ENCODE measurements around the gene ZBED2. TPM values are rescaled to one million over a fixed set of nuclear protein-coding genes. Genes with fewer than 3 reads are reported as not detected.

The ZBED2 gene
- total RNA-seq, 1 experiment from 2014 or later, result not detected

DNA sequence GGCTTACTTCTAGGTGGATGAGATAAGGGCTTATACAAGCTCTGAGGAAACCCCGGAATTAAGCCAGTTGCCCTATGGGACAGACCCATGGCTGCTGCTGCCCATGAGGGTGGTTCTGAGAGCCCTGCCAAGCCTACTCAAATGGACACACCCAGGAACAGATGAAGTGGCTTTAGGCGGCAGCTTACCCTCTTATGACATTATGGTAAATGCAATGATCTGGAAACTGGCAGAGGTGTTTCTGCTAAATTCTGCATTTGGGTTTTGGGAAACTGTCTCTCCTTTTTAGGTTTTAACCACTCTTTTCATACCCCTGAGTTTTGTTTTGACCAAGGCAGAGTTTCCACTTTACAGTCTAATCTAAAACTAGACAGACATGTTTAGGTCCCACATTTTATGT, 9.0 kb upstream of the ZBED2 start:
- DNase-seq (ENCODE audit: low spot score), result no peak

DNA sequence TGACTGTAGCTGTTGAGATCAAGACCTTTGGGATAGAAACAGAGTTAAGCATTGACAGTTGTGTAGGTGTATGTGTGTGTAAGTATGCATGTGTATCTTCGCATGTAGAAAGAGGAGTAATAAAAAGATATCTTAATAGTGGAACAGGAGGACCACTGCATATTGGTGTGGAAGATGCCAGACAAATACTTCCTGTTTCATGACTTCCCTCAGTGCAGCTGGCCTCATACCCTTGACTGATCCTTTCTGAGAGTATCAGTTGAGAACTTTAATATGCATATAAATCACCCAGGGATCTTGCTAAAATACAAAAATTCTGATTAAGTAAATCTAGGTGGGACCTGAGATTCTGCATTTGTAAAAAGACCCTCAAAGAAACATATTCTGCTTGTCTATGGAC, 8.5 kb upstream of the ZBED2 start:
- DNase-seq (ENCODE audit: low spot score), result no peak

DNA sequence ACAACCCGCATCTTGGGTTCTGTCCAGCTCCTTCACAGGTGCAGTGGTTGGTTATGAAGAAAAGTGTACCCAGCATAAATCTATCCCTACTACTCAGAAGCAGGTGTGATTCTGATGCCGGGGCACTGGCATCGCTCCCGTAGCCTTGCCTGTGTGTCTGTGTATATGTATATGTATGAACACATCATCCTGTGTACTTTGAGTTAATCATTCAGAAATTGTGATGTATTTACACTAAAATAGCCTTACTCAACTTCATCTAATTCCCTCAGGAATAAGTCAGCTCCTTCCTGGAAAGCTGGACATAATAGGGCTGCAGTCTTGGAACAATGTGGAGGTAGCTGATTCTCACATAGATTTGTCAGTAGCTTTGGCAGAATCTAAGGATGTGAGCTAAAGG, 6.7 kb upstream of the ZBED2 start:
- no peak for DNase-seq (ENCODE audit: low spot score)

DNA sequence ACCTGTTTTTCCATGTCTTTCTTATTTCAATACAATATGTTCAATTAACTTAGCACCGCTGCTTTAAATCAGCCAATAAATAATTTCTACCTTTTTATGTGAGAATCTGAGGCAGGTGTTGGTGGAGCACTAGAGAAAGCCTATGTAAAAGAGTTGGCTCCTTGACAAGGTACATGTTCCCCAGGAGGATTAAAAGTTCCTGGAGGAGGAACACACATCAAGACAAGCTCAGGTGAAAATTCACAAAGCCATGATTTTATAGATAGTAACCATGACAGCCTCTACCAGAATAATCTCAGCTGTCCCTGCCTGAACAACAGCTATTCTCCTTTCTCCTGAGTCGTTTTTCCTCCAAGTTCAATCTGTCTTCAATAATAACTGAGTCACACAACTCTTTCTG, 3.4 kb upstream of the ZBED2 start:
- no peak for DNase-seq (ENCODE audit: low spot score)

DNA sequence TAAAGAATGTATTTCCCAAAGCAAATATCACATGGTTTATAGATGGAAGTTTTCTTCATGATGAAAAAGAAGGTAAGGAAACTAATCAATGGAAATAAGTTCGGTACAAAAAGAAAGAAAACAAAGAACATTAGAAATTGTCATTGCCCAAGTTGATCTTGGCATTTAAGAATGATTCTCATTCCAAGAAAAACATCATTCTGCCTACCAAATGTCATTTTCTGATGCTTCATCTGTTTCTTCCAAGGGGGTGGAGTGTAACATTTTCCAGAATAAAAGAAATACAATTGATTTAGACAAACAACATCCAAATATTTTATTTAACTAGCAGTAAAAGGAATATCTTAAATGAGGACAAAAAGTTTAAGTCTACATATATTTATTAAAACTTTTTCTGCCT, 3.0 kb upstream of the ZBED2 start:
- no peak for DNase-seq (ENCODE audit: low spot score)

DNA sequence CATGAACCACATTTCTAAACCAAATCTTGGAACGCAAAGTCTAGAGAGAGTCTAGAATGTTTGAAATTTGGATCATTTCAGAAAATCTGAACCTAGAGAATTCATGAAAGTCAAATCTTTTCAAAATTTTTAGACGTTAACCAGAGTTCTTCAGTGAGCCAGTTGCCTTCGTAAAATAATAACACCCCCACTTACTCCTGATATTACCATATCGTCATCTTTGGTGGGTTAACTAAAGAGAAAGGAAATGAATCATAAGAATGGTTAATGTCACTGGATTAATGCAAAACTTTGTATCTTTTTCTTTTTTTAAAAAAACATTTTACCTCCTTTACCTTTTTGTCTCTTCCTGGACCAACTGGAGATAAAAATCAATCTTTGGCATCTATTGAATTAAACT, 1.2 kb upstream of the ZBED2 start:
- no peak for DNase-seq (ENCODE audit: low spot score)

DNA sequence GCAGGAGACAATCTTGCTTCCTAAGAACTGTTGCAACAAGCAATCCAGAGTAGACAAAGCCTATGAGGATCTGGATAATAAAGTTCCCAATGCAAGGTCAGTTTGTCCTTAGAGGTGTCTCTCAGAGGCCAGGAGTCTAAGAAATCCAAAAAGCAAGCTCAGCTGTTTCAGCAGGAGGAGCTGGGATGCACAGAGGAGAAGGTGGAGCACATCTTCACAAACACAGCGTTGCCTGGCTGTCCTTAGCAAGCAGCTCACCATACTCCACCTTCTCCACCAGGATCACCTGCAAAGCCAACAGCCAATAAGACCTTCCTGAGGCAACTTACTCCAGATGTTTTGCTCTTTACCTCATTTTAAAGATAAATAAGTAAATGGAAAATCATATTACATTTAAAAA, 365 bp downstream of the ZBED2 start:
- DNase-seq (ENCODE audit: low spot score), result no peak

DNA sequence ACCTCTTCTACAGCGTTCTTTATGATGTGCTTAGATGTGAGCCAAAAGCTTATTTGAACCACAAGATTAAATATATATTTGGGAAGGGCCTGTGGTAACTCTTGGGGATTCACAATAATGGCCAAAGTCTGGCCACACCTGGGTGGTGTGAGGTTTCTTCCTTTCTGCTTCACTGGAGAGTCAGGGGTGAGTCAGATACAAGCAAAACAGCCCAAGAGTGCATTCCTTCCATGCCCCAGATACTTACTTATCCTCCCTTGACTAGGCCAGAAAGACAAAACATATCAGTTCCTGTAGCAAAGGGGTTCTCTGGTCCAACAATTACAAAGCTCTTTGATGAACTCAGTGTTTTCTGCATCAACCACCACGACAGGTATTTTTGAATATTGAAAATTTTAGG, 941 bp downstream of the ZBED2 start:
- DNase-seq (ENCODE audit: low spot score), result no peak

DNA sequence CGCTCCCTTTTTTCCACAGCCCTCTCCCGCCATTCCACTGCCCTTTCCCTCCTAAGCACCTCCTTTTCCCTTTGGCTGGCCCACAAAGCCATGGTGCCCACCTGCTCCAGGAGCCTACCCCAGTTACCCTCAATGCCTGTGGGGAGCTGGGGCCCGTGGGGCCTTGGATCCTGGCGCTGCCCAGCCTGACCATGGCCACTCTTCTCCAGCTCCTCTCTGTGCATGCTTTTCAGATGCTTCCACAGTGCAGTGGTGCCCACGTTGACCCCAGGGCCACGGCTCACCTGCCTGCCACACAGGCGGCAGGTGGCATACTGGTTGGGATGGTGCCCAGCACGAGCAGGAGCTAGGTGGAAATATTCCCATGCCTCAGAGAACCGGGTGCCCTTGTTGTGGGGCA, 1.5 kb downstream of the ZBED2 start:
- no peak for DNase-seq (ENCODE audit: low spot score)

DNA sequence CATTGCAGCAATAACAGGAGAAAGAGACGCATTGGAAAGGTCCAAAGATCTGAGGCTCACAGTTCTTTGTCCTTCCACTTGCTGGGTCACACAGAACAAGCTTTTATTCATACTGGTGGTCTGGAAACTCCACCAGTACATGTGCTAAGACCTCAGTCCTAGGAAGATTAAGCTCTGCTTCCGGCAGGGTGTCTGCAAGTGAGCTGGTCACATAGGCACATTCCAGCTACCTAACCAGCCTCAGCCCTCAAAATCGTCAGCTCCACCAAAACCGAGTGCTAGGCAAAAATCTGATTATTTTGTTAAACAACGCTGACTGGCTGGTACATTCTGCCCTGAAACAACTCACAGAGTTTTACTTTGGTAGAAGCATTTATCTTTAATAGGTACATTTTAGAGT, 2.2 kb downstream of the ZBED2 start:
- no peak for DNase-seq (ENCODE audit: low spot score)

DNA sequence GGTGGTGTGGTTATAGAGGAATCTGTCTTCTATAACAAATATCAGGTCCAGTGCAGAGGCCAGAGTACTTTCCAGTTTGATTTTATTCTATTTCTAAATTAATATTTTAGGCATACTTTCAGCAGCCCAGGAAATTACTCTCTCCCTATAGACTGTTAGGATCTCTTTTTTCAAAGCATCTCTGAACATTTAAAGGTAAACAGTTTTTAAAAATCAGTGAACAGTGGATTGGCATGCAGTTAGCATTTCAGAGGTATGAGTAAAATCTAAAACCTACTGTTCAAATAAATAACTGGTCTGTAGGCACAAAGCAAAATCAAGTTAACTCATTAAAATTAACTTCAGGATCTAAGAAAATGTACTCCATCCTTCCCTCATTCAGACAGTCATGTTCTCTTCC, 3.0 kb downstream of the ZBED2 start:
- no peak for DNase-seq (ENCODE audit: low spot score)

DNA sequence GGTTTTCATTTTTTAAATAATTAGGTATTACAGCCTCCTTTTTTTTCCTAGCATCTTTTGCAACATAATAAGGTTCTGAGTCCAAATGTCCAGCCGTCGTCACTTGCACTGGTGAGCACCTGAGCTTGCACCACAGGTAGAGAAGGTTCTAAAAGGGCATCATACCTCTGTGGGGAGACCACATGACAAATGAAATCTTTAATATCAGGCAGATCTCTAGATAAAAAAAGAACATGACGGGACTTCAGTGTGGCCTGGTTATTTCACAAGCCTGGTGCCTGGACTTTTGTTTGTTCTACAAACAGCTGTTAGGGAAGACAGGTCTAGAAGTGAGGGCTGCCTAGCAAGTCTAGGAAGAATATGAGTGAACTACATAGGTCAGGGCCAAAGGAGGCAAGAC, 3.6 kb downstream of the ZBED2 start:
- DNase-seq (ENCODE audit: low spot score), result no peak

DNA sequence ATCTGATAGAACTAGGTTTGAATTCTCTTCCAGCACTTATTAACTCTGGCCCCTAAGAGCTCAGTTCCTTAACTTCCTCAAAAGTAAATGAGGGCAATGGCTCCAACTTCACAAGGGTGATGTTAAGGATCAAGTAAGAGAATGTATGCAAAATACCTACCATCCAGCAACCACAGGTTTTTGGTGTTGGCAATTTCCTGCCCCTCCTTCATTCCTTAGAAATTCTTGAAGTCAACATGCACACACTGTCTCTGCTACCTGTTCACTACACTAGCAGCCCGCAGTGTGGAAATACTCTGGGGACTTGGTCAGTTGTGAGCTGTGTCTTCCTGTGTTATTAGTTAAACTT, 5.0 kb downstream of the ZBED2 start:
- no peak for DNase-seq (ENCODE audit: low spot score)

DNA sequence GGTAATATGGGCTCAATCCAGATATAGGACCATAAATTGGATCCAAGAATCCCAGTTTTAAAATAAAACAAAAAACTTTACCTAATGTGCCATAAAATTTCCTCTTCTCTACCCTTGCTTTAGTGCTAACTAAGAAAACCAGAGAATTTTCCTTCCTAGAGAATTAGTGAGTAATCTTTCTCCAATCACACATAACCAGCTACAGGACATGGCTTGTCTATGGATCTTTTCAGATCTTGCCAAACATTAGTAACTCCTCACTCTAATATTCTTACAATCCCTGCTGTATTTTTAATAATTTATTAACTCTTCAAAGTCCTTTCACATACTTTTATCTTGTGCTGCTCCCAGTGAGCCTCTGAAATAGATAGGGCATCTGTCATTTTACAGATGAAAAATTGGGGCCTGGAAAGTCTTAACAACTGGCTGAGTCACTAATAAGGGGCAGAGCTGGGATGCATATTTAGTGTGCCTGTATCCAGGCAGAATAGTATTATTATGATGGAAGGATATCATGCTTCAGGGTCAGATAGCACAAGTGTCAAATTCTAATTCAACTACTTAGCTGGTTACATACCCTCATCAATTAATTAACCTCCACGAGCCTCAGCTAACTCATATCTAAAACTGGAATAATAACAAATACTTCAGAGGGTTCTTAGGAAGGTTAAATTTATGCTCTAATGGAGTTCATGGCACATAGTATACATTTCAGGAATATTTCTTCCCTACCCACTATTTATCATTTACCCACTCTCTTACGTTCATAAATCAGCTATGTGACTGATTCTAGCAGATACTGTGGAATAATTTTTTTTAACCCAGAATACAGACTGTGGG, 5.6 kb downstream of the ZBED2 start:
- no peak for DNase-seq (ENCODE audit: low spot score)

DNA sequence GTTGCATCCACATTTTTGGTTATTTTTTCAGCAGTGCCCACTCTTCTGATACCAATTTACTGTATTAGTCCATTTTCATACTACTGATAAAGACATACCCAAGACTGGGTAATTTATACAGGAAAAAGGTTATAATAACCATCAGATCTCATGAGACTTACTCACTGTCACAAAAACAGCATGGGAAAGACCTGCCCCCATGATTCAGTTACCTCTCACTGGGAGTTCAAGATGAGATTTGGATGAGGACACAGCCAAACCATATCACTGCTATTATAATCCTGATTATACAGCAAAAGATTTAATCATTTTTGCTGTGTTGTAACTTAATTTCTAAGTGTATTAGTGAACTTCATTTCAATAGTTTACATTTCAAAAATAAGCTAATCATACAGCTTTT, 6.6 kb downstream of the ZBED2 start:
- no peak for DNase-seq (ENCODE audit: low spot score)

DNA sequence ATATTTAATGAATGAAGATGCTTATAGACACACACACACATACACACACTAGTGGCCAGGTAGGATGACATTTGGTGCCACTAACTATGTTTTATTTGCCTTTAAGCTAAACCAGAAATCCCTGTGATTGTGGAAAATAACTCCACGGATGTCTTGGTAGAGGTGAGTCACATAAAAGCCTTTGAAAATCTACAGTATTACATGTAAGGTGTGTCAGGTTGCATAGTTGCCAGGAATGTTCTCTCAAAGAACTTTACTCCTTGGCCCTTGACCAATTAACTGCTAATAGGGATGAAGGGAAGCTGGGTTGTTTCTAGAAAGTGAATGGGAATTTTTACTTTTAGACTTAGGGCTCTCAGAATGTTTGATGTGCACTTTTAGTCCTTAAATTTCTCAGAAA, 9.9 kb downstream of the ZBED2 start:
- DNase-seq (ENCODE audit: low spot score), result no peak

DNA sequence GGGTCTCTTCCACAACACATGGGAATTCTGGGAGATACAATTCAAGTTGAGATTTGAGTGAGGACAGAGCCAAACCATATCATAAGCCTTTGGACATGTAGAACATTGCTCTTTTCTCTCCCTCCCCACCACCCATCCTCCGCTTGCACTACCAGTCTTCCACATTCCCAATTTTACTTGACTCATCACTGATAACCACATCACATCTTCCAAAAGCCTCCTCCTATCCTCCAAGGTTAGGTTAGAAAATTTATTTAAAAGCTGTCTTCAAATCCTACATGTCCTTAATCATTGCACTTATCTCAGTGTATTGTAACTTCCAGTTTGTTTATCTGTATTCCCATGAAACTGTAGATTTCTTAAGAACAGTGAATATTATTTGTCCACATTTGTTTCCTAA, 10.4 kb downstream of the ZBED2 start:
- no peak for DNase-seq (ENCODE audit: low spot score)

DNA sequence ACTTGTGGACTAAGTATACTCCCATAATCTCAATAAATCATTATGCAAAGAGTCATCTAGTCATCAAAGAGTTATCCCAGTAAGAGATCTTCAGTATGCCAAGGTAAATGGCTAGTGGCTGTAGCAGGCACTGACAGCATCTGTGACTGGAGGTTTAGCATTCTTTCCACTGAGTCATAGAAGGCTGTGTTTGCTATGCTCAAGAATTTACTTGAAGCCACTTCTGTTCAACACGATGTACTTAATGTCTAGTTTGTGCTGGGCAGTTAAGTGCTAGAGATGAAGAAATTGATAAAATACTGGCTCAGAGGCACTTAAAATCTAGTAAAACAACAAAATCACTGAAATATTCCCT, 13.0 kb downstream of the ZBED2 start:
- peak; percentile 11 for DNase-seq (ENCODE audit: low spot score)

DNA sequence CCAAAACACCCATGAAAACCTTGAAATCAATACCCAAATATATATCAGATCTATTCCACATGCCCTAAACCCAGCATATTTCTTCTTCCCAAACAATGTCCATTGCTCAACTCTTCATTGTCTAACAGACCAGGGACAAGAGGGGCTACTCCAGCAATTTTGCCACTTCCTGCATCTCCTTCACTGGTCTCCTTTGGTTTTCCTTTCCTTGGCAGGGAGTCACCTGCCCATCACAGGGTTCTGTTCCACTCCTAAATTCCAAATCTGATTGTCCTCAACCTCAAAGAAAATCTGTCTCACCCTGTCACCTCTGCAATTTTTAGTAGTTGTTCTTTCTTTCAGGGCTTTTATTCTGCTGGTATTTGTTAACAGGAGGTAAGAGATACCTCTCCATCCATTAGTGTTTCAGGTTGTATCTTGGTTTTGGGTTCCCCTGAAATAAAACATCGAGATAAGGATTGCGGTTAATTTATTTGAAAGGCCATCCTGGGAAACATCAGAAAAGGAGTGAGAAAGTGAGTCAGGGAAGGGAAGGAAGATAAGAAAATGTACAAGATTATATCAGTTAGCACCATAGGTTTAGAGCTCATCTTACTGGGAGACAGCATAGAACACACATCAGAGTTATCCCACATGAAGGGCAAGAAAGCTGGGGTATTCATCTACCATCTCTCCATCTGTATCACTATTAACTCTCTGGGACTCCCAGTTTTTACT, 13.6 kb downstream of the ZBED2 start:
- no peak for DNase-seq (ENCODE audit: low spot score)

DNA sequence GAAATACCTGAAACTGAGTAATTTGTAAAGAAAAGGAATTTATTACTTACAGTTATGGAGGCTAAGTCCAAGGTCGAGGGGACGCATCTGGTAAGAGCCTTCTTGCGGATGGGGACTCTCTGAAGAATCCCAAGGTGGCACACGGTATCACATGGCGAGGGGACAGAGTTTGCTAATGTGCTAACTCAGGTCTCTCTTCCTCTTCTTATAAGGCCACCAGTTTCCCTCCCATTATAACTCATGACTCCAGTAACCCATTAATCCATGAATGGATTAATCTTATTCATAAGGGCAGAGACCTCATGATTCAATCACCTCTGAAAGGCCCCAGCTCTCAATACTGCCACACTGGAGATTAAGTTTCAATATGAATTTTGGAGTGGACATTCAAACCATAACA, 15.7 kb downstream of the ZBED2 start:
- no peak for DNase-seq (ENCODE audit: low spot score)

DNA sequence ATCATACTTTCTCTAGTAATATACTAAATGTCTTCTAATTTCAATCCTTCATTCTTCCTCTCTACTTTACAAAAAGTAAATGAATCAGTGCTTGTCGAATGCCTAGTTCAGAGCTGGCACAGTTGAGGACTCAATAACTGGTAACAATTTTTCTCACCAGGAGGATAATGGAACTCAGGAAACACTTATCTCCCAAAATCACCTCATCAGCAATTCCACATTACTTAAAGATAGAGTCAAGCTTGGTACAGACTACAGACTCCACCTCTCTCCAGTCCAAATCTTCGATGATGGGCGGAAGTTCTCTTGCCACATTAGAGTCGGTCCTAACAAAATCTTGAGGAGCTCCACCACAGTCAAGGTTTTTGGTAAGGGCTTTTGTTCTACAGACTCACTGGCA, 16.3 kb downstream of the ZBED2 start:
- DNase-seq (ENCODE audit: low spot score), result no peak

DNA sequence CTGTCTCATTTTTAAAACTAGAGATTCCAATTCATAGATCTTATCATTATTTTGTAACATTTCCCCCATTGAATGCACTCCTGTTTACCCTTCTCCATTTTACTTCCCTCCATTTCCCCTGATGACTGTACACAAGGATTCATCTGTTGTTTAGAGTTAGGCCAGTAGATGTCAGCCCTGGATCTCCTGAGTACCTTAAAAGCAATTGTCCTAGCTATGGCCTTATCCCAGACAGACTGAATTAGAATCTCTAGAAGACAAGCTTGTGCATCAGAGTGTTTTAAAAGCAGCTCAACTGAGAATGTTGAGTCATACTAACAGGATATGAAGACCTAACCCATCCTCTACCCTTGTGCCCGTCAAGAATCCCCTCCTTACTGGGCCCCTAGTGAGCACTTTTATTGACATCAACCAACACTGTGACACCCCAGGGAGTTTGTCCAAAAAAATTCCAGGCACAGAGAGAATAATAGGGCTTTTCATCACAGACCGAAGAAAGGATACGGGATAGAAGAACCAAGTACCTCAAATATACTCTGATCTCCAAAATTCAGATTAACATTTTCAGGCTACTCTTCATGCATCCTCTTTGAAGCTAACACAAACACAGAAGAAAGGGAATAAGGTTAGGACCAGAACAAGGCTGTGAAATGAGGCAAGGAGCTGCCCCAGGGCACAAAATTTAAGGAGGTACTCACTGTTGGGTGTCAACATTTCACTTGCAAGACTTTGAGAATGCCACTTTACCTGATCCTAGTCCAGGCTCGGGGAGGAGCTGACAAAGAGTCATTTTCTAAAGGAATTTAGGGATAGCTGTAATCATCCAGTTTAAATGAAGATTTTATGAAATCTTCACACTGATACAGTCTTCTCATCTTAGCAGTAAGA, 17.1 kb downstream of the ZBED2 start:
- peak; percentile 67 for DNase-seq (ENCODE audit: low spot score)

DNA sequence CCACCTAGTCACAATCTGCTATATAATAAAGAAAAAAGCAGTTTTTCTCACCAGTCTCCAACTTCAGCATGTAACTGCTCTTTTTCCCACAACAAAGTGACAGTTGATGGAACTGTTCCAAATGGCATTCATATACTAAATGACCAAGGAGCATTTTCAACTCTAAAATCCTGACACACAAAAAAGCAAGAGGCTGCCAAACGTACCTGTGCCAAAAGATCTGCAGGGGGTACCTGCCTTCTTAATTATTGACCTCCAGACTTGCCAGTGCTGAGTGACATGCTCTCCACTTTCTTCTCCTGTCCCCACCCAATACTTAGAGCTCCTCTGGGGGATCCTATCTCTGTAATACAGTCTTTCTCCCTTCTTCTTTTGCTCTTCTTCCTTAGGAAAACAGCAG, 18.0 kb downstream of the ZBED2 start:
- no peak for DNase-seq (ENCODE audit: low spot score)

Data from H4 (cell line).